Gastroesophageal sphincter (tissue), 3 donors: ENCODE measurements around the gene LIPG.

ENCODE experiments used
- POLR2AphosphoS5 ChIP-seq: sonication (generic); formaldehyde crosslinking; IDR thresholded peaks from one replicate; pipeline ENCODE4 v1.6.1; 2017; ENCODE audit warnings: antibody characterized with exemption
- TF ChIP-seq, protein P1 (sequence below), 4 experiments: fragments of 200-600 bp in 2 of 4; fragments of 450-650 bp in 2 of 4; sonication (generic) in 1 of 4; IDR thresholded peaks; one replicate each; pipeline ENCODE4 v1.5.1; 2017 to 2019; ENCODE audit warnings: antibody characterized with exemption in 4 of 4, mild to moderate bottlenecking in 2 of 4, moderate library complexity in 2 of 4

DNA sequence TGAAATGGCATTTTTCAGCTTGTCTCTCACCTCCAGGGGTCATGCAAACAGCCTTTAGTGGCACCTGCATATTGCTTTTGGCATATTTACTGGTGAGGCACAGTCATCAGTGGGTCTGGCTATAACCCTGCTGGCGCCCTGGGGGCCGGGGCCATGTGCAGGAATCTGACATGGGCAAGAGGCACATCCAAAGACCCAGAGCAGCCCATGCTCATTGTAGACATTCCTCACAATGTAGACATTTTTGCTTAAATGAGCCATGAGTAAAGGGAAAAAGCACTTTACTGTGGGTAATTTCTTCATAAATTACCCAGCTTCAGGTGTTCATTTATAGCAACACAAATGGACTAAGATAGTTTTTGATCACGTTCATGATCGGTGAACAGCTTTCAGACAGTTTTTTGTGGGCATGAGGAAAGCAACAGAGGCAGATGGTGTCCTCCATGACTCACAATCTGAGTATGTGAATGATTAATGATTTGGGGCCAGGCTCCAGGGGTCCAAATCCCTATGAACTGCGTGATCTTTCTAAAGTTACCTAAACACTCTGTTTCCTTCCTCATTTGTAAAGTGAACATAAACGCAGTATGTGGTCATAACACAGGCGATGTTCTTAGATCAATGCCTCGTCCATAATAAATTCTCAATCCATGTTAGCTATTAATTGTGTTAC is 85.8 kb downstream of the LIPG start:
- TF ChIP-seq, protein P1, sequence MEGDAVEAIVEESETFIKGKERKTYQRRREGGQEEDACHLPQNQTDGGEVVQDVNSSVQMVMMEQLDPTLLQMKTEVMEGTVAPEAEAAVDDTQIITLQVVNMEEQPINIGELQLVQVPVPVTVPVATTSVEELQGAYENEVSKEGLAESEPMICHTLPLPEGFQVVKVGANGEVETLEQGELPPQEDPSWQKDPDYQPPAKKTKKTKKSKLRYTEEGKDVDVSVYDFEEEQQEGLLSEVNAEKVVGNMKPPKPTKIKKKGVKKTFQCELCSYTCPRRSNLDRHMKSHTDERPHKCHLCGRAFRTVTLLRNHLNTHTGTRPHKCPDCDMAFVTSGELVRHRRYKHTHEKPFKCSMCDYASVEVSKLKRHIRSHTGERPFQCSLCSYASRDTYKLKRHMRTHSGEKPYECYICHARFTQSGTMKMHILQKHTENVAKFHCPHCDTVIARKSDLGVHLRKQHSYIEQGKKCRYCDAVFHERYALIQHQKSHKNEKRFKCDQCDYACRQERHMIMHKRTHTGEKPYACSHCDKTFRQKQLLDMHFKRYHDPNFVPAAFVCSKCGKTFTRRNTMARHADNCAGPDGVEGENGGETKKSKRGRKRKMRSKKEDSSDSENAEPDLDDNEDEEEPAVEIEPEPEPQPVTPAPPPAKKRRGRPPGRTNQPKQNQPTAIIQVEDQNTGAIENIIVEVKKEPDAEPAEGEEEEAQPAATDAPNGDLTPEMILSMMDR (IDR thresholded peaks at IDR 0.05) = no peak
- TF ChIP-seq POLR2AphosphoS5 = no peak
